ENCODE data around the gene EIF6.

GRCh38 chr20:35246723-35247122 lies 37.8 kb downstream of the EIF6 start:
- TF ChIP-seq POLR2AphosphoS5 (IDR thresholded peaks at IDR 0.05; ENCODE audit: low read depth, low read length) (no peak), POLR2A (IDR thresholded peaks at IDR 0.05; ENCODE audit: low read depth, low read length) (no peak), TAF1 (IDR thresholded peaks at IDR 0.05; ENCODE audit: borderline replicate concordance, low read depth, low read length) (no peak)

Data from GM12892 (cell line).